C4-2B (cell line): ENCODE measurements around the gene TFDP1.

Source experiments
- H3K27ac ChIP-seq: fragments of 450-650 bp; 2 replicates; pipeline ENCODE4 v1.5.1; 2017
- ZFX ChIP-seq: fragments of 450-650 bp; IDR thresholded peaks from 2 replicates; pipeline ENCODE4 v1.6.1; 2017
- TF ChIP-seq, protein P1 (sequence below): fragments of 450-650 bp; conservative IDR thresholded peaks from 2 replicates; pipeline ENCODE4 v1.5.1; 2017; ENCODE audit warnings: mild to moderate bottlenecking

The TFDP1 gene

DNA sequence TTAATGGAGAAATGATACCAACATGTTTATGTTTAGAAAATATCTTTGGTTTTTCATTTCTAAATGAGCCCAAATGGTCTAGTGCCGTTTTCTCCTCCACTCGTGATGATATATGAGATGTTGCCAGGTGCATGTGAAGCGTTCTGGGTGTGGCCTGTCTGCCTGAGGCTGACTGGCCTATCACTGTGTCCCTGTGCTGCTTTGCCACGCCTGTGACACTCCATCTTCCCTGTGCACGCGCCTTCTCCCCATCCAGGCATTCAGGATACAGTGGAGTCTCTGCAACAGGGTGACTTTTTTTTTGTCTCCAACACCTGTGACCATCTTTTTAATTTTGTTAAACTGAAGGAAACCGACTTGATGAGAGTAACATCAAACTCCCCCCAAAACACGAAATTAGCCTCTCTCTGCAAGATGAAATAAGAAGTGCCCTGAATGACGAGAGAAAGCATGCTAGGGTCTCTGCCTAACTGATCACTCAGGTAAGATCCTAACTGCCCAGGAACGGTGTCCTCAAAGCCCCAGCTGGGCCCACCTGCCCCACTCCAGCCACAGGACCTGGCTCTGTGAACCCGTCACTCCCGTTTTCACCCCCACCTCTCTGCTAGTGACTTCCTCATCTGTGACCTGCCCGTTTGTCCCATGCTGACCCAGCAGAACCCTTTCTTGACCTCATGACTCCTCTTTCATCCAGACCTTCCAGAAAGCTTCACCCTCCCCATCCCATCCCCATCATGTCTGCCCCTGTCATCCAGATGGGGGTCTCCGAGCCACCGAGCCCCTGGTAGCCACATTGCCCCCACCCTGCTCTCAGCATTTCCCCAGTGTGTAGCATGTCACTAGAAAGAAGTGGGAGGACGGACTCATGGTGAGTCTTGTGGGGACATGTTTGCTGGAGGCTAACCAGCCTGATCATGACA lies 33.2 kb upstream of the TFDP1 start:
- H3K27ac ChIP-seq, result no peak overlapping the region

DNA sequence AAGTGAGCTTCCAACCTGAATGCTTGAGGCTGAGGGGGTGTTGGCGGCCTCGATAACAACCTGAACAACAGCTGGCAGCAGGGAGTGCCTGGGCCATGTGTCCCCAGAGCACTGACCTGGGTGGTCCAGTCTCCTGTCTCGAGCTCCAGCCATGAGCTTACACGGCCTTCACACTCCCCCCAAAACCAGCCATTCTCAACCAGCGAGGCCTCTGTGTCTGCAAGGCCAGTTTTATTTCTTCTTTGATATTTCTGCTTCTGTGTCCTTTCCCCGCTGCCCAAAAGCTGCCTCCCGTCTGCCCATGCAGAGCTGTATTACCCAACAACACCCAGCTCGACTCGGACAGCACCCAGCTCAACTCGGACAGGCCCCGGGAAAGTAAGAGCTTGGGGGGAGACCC lies 32.5 kb upstream of the TFDP1 start:
- TF ChIP-seq ZFX, result no peak
- TF ChIP-seq, protein P1, sequence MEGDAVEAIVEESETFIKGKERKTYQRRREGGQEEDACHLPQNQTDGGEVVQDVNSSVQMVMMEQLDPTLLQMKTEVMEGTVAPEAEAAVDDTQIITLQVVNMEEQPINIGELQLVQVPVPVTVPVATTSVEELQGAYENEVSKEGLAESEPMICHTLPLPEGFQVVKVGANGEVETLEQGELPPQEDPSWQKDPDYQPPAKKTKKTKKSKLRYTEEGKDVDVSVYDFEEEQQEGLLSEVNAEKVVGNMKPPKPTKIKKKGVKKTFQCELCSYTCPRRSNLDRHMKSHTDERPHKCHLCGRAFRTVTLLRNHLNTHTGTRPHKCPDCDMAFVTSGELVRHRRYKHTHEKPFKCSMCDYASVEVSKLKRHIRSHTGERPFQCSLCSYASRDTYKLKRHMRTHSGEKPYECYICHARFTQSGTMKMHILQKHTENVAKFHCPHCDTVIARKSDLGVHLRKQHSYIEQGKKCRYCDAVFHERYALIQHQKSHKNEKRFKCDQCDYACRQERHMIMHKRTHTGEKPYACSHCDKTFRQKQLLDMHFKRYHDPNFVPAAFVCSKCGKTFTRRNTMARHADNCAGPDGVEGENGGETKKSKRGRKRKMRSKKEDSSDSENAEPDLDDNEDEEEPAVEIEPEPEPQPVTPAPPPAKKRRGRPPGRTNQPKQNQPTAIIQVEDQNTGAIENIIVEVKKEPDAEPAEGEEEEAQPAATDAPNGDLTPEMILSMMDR, result no peak
- no peak overlapping the region for H3K27ac ChIP-seq

More for the DNA sequence above, 33.2 kb upstream of the TFDP1 start:
- TF ChIP-seq, protein P1, result no peak

DNA sequence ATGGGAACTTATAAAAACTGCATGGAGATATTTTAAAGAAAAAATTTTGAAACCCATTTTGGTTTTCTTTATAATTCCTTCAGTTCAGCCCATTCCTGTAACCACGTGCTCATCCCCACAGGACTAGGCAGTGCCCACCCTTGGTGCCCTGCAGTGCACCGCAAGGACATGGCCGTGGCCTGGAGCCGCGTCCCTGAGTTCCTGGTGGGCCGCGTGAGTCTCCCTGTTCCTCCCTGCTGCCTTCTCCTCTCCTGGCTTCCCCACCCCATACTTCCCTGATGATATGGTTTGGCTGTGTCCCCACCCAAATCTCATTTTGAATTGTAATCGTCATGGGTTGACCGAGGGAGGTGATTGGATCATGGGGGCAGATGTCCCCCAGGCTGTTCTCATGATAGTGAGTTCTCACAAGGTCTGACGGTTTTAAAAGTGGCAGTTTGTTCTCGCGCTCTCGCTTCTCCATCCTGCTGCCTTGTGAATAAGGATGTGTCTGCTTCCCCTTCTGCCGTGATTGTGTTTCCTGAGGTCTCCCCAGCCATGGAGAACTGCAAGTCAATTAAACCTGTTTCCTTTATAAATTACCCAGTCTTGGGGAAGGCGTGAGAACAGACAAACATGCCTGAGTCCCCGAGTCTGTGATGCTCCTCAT lies 31.6 kb upstream of the TFDP1 start:
- no peak overlapping the region for H3K27ac ChIP-seq
- TF ChIP-seq, protein P1, result no peak
- no peak for TF ChIP-seq ZFX

DNA sequence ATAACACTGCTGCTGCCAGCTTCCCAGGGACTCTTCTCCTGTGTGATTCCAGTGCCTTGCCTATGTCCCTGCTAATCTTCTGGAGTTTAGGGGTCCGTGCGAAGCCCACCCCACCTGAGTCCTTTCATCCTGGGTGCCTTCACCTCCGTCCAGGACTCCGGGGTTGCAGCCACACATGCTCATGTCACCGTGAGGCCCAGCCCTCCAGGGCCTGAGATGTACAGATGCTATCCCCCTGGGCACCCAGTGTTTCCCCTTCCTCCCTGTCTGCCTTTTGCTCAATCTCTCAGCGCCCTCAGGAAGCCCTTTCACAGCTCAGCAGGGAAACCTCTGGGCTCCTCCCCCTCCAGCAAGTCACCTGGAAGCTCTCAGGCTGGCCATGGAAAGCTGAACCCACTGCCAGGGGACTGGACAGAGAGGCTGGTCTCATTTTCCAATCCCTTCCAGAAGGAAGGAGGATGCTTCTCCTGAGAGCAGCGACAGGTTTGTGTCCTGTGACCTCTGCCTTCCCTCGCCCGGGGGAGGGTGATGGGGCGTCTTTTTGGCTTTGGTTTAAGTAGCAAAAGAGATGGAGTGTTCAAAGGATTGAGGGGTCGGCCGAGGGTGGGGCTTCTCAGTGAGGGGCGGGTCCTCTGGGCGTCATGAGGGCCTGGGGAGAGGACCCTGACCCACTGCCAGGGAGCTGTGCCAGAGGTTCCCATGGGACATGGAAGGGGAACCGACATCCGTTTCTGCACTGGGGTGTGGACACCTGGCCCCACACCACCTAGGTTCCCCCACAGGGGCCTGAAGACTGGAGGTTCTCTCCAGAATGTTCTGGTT lies 30.8 kb upstream of the TFDP1 start:
- no peak for TF ChIP-seq ZFX
- TF ChIP-seq, protein P1, result no peak
- no peak overlapping the region for H3K27ac ChIP-seq

DNA sequence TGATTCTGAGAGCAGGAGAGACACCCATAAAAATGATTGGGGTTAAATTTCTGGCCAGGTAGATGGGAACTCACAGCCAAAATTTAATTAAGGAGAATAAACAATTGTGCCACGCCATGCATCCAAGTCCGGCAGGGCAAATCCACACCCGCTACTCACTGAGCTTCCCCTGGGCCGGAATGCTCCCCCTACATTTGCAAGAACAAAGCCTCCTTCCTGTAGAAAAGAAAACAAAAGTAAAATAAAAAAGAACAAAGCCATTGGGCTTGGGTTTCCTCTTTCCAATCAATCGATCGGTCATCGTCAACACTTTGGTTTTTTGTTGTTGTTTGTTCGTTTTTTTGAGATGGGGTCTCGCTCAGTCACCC lies 30.2 kb upstream of the TFDP1 start:
- H3K27ac ChIP-seq, result no peak overlapping the region
- TF ChIP-seq ZFX, result no peak
- TF ChIP-seq, protein P1, result no peak

DNA sequence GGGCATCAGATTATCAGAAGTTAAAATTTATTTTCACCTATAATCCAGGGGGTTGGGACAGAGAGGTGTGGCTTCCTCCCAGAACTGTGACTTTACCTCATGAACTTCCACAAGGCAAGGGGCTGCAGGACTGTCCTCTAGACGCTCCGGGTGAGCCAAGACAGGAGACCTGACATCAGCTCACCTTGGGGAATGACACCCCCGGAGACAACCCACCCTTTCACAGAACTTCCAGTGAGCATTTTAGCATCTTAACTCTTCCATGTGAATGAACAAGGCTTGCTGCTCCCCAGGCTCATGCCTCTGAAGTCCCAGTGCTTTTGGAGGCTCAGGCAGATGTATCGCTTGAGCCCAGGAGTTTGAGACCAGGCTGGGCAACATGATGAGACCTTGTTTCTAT lies 29.4 kb upstream of the TFDP1 start:
- no peak overlapping the region for H3K27ac ChIP-seq
- no peak for TF ChIP-seq ZFX
- TF ChIP-seq, protein P1, result no peak
